CD14-positive monocyte (primary cell): ENCODE data around the gene IL21R. TPM values are rescaled to one million over a fixed set of nuclear protein-coding genes. Genes with fewer than 3 reads are reported as not detected.

Source experiments
- DNase-seq, 3 donors: peaks; one replicate each; pipeline ENCODE4 v3.0.0-alpha.2; 2011 to 2022
- H2AFZ ChIP-seq: 2 replicates; pipeline ENCODE4 v1.6.0; 2012; ENCODE audit warnings: mild to moderate bottlenecking, low read depth, low read length, inconsistent platforms; ENCODE audit not compliant: insufficient read depth, poor library complexity, severe bottlenecking
- H3K27ac ChIP-seq, 2 donors: 1 replicate in 1 of 2; 2 replicates in 1 of 2; pipeline ENCODE4 v1.5.1; 2012 to 2013; ENCODE audit warnings: low read length in 2 of 2, control low read depth in 1 of 2, inconsistent platforms in 1 of 2, low read depth in 1 of 2, mild to moderate bottlenecking in 1 of 2
- H3K27me3 ChIP-seq, 2 donors: one replicate each; pipeline versions ENCODE4 v1.6.0 to v1.6.1; 2011 to 2013; ENCODE audit warnings: low read length in 2 of 2; ENCODE audit not compliant: control insufficient read depth in 2 of 2, insufficient read depth in 2 of 2
- H3K36me3 ChIP-seq, 2 donors: replicated peaks in 1 of 2; 1 replicate in 1 of 2; 2 replicates in 1 of 2; pipeline versions ENCODE4 v1.5.1 to v1.6.1; 2012 to 2013; ENCODE audit warnings: low read length in 2 of 2, control low read depth in 1 of 2, inconsistent platforms in 1 of 2, mild to moderate bottlenecking in 1 of 2; ENCODE audit not compliant: insufficient read depth in 2 of 2, control insufficient read depth in 1 of 2
- H3K4me1 ChIP-seq, 2 donors: 1 replicate in 1 of 2; 2 replicates in 1 of 2; pipeline versions ENCODE4 v1.5.1 to v1.6.1; 2012 to 2013; ENCODE audit warnings: low read length in 2 of 2, control low read depth in 1 of 2, inconsistent platforms in 1 of 2, mild to moderate bottlenecking in 1 of 2, moderate library complexity in 1 of 2; ENCODE audit not compliant: insufficient read depth in 2 of 2, control insufficient read depth in 1 of 2
- H3K4me2 ChIP-seq: replicated peaks from 2 replicates; pipeline ENCODE3; 2012; ENCODE audit warnings: low read length, moderate library complexity, mild to moderate bottlenecking; ENCODE audit not compliant: poor library complexity, severe bottlenecking; ENCODE audit errors: extremely low read depth
- H3K4me3 ChIP-seq, 3 experiments: fragments of 200-600 bp in 1 of 3; sonication (generic) in 1 of 3; replicated peaks in 1 of 3; 1 replicate in 2 of 3; 2 replicates in 1 of 3; pipeline ENCODE4 v1.5.1; 2011 to 2013; ENCODE audit warnings: low read length in 3 of 3, mild to moderate bottlenecking in 3 of 3, control low read depth in 2 of 3, low read depth in 2 of 3, inconsistent platforms in 1 of 3, moderate library complexity in 1 of 3
- H3K79me2 ChIP-seq: 2 replicates; pipeline ENCODE4 v1.6.0; 2012; ENCODE audit warnings: mild to moderate bottlenecking, control low read depth, inconsistent platforms, low read length, moderate library complexity; ENCODE audit not compliant: insufficient read depth
- H3K9ac ChIP-seq: 2 replicates; pipeline ENCODE4 v1.6.0; 2017; ENCODE audit warnings: low read length, mild to moderate bottlenecking; ENCODE audit not compliant: insufficient read depth, poor library complexity, severe bottlenecking
- H3K9me3 ChIP-seq, 2 donors: replicated peaks in 1 of 2; 1 replicate in 1 of 2; 2 replicates in 1 of 2; pipeline versions ENCODE4 v1.5.1 to v1.6.1; 2012 to 2013; ENCODE audit warnings: low read length in 2 of 2, control low read depth in 1 of 2; ENCODE audit not compliant: control insufficient read depth in 1 of 2, insufficient read depth in 1 of 2
- H4K20me1 ChIP-seq: 2 replicates; pipeline ENCODE4 v1.6.0; 2012; ENCODE audit warnings: mild to moderate bottlenecking, low read length, control low read depth, moderate library complexity; ENCODE audit not compliant: insufficient read depth
- H3K27ac Mint-ChIP-seq, 7 donors: one replicate each; pipeline ENCODE4 v1.8.0; 2020; ENCODE audit warnings: mild to moderate bottlenecking in 7 of 7, mixed read lengths in 7 of 7, moderate library complexity in 6 of 7, inconsistent platforms in 2 of 7
- H3K27me3 Mint-ChIP-seq, 3 donors: one replicate each; pipeline ENCODE4 v1.8.0; 2021 to 2022; ENCODE audit warnings: low read depth in 3 of 3, mild to moderate bottlenecking in 3 of 3, mixed read lengths in 3 of 3, moderate library complexity in 3 of 3, inconsistent platforms in 1 of 3
- H3K36me3 Mint-ChIP-seq, 2 donors: one replicate each; pipeline ENCODE4 v1.8.0; 2020; ENCODE audit warnings: mixed read lengths in 2 of 2, inconsistent platforms in 1 of 2, mild to moderate bottlenecking in 1 of 2
- H3K4me1 Mint-ChIP-seq: one replicate; pipeline ENCODE4 v1.8.0; 2020; ENCODE audit warnings: mild to moderate bottlenecking, mixed read lengths
- H3K4me3 Mint-ChIP-seq, 2 donors: one replicate each; pipeline ENCODE4 v1.8.0; 2020; ENCODE audit warnings: mild to moderate bottlenecking in 2 of 2, mixed read lengths in 2 of 2, moderate library complexity in 1 of 2
- H3K9me3 Mint-ChIP-seq, 7 donors: one replicate each; pipeline ENCODE4 v1.8.0; 2020 to 2022; ENCODE audit warnings: mixed read lengths in 7 of 7, mild to moderate bottlenecking in 6 of 7, moderate library complexity in 6 of 7, inconsistent platforms in 2 of 7
- CTCF ChIP-seq: fragments of 200-600 bp; IDR thresholded peaks from one replicate; pipeline ENCODE4 v1.8.0; 2022; ENCODE audit warnings: antibody characterized with exemption, mild to moderate bottlenecking
- WGBS: methylation state at CpG from one replicate; pipeline ENCODE4 v1.1.5; 2013; ENCODE audit warnings: missing lambda C conversion rate; ENCODE audit not compliant: insufficient coverage; 5-methylcytosine and 5-hydroxymethylcytosine counted together
- intact Hi-C, 2 donors: fragments of 100-400 bp; cut with micrococcal nuclease; formaldehyde crosslinking; loops; one replicate each; pipeline versions ENCODE4 v1.15.0 to v1.15.1; 2023
- polyA plus RNA-seq, 3 donors: library from polyadenylated mRNA; depleted of rRNA in 1 of 3; unstranded in 2 of 3; stranded (reverse) in 1 of 3; fragments of 300-500 nt in 2 of 3; fragments of >200 nt in 1 of 3; fragmentation: Illumina TruSeq in 2 of 3; gene quantifications; 1 replicate in 2 of 3; 2 replicates in 1 of 3; pipeline ENCODE4 v1.2.3, GENCODE V29; 2012 to 2021

The IL21R gene
- polyA plus RNA-seq, 3 donors: 1.0 to 1.7 (median 1.4) TPM

- intact Hi-C loops: no loop called here
- H3K9ac ChIP-seq: no peak overlapping the region
- H3K27me3 Mint-ChIP-seq: peaks cover 0 to 1% (median 0%) of the 10 kb centered on the region in 3 donors
- H3K4me3 Mint-ChIP-seq: no peak overlapping the region
- no peaks in the 10 kb centered on the region for H3K79me2 ChIP-seq
- 96% methylated on average over 4 of the region's 9 CpGs for WGBS
- no peak for TF ChIP-seq CTCF
- DNase-seq: no peak
- no peaks in the 10 kb centered on the region for H3K9me3 ChIP-seq
- no peak overlapping the region for H3K27ac ChIP-seq
- no peaks in the 10 kb centered on the region for H3K27me3 ChIP-seq
- H3K4me1 ChIP-seq: no peaks in the 10 kb centered on the region
- H3K36me3 Mint-ChIP-seq: peaks cover 98% of the 10 kb centered on the region in 2 donors
- no peaks in the 10 kb centered on the region for H4K20me1 ChIP-seq
- H3K4me3 ChIP-seq: no peak overlapping the region
- H3K27ac Mint-ChIP-seq: peak overlapping the region in 2 of 7 donors; percentile 41 to 77
- peaks cover 0 to 3% (median 0%) of the 10 kb centered on the region in 7 donors for H3K9me3 Mint-ChIP-seq
- no peaks in the 10 kb centered on the region for H3K4me1 Mint-ChIP-seq
- no peak overlapping the region for H2AFZ ChIP-seq
- peaks cover 93 to 100% of the 10 kb centered on the region in 2 donors for H3K36me3 ChIP-seq
- H3K4me2 ChIP-seq: no peak overlapping the region
Measured at GRCh38 chr16:27473101-27473900, 71.3 kb downstream of the IL21R start.

- Mint-ChIP-seq H3K4me3 (no peak overlapping the region), H3K27me3 (peaks cover 0 to 1% (median 0%) of the 10 kb centered on the region in 3 donors), H3K27ac (no peak overlapping the region), H3K36me3 (peaks cover 96 to 98% of the 10 kb centered on the region in 2 donors), H3K4me1 (no peaks in the 10 kb centered on the region), H3K9me3 (peaks cover 0 to 2% (median 0%) of the 10 kb centered on the region in 7 donors)
- intact Hi-C loops: no loop called here
- Histone ChIP-seq H3K4me2 (no peak overlapping the region), H3K4me1 (no peaks in the 10 kb centered on the region), H3K27ac (no peak overlapping the region), H3K79me2 (no peaks in the 10 kb centered on the region), H3K27me3 (no peaks in the 10 kb centered on the region), H2AFZ (no peak overlapping the region), H3K9ac (no peak overlapping the region), H3K4me3 (no peak overlapping the region), H3K36me3 (peaks cover 93 to 99% of the 10 kb centered on the region in 2 donors), H4K20me1 (no peaks in the 10 kb centered on the region), H3K9me3 (no peaks in the 10 kb centered on the region)
- TF ChIP-seq CTCF: no peak
- DNase-seq: no peak
- 94% methylated on average over 5 of the region's 9 CpGs for WGBS
Measured at GRCh38 chr16:27474041-27474440, 72.1 kb downstream of the IL21R start.
